GM19468 (cell line): Measurements from ENCODE around the gene HOXD9.

ENCODE experiments used
- ATAC-seq: cut with Tn5 transposase; IDR thresholded peaks from one replicate; pipeline ENCODE4 v1.9.1; 2021; ENCODE audit warnings: mild to moderate bottlenecking, moderate library complexity, moderate number of reproducible peaks; ENCODE audit not compliant: unreplicated experiment; ENCODE audit errors: extremely low read depth

Gene HOXD9

GRCh38 chr2:176122683-176123410 lies at the start of gene HOXD9:
HOXD9 (plus strand) TSS chr2:176122719; CDS start chr2:176122769, 50 bp downstream.
- ATAC-seq, result no peak

- no peak for ATAC-seq
Measured at GRCh38 chr2:176072951-176073904, 49.3 kb upstream of the HOXD9 start.

- no peak for ATAC-seq
Measured at GRCh38 chr2:176074919-176075425, 47.5 kb upstream of the HOXD9 start.

DNA sequence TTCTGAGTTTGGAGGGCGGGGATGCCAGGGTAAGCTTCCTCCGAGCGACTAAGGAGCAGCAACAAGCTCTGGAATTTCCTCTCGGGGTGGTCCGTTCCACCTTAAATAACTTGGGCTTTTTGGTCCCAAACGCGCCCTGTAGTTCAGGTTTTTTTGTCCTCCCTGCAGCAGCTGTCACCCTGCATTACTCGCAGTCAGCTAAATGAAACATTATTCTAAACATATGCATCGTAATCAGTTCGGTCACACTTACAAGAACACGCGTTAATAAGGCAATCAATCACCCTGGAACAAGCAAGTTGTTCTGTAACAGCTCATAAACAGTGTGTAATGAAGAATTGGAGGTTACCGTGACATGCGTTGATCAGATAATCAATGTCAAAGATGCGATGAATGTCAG lies 47.0 kb upstream of the HOXD9 start:
- ATAC-seq, result no peak

DNA sequence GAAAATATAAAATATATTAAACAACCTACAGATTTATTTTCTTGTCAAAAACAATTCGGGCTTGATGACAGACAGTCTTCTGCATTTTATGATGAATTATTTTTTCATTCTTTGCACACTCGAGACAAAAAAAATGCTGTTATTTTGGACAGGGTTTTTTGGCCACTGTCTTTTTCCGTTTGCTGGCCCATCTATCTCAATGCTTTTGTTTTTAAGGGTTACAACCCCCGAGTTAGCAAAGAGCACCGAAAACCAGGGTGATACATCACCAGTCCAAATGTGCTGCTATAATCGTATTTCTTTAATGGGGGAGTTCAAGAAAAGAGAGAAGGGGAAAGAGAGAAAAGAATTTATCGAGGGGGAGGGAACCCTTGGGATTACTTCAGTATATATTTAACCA lies 46.5 kb upstream of the HOXD9 start:
- ATAC-seq, result no peak

DNA sequence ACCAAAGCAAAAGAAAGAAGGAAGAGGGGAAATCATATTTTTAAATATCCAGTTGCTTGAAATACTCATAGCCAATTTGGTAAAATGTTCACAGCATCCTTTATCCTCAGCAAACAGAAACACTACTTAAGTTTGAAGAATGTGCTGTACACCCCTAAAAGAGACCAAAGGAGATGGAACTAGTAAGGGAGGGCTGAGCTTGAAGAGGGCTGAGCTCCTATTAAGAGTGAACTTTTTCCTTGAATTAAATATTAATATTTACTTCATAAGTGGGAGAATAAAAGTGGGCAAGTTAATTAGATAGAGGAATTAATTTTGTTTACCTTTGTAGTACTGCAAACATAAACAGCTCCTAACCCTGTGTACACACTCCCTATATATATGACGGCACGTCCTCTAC lies 45.7 kb upstream of the HOXD9 start:
- no peak for ATAC-seq

DNA sequence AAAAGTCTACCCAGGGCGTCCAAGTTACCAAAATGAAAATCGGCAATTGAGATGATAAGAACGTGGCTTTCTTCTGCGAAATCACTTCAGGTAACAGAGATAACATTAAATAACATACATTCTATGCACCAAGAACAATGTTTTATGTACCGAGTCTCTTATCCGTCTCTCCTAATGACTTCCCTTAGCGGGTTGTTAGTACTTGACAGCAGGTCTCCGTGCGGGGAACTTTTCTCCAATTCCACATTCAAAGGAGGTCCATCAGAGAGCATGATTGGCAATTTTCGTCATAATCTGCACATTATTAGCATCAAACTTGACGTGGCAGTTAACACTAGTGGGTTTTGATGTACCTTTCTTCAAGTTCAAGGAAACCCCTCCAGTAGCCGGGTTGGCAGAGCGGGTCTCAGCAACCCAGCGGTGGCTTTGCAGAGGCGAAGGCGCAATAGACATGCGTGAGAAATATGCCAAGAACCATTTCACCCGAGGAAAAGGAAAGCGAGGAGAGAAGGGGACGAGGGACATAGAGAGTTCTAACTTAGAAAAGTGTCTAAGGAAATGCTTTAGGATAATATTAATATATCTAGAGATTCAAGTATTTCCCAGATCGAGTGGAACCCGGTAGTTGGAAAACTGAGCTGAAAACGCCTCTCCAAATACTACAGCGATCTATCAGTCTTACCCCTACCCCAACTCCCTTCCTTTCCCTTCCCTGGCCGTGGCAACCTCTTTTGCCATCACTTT lies 43.8 kb upstream of the HOXD9 start:
- ATAC-seq, result no peak

DNA sequence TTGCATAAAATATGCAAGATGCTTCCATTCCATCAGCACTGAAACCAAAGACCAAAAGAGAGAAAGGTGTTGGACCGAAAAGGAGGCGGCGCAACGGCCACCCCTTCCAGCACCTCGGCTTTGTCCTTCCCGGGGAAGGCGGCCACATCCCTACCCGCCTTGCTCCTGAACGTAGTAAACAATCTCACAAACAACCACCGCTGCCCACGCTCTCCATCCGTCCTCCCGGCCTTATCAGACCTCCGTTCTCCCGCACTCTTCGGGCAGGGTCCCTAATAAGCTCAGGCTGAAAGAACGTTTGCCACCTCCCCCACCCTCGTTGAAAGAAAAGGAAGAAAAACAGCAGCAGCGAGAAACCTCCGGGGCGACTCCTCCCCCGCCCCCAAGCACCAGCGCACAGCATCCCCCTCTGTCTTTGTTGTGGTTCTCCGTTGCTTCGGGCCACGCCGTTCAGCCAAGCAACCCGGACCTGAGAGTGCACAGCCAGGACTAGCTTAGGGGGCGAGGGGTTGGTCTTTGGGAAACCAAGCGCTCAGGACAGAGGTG lies 43.2 kb upstream of the HOXD9 start:
- no peak for ATAC-seq

DNA sequence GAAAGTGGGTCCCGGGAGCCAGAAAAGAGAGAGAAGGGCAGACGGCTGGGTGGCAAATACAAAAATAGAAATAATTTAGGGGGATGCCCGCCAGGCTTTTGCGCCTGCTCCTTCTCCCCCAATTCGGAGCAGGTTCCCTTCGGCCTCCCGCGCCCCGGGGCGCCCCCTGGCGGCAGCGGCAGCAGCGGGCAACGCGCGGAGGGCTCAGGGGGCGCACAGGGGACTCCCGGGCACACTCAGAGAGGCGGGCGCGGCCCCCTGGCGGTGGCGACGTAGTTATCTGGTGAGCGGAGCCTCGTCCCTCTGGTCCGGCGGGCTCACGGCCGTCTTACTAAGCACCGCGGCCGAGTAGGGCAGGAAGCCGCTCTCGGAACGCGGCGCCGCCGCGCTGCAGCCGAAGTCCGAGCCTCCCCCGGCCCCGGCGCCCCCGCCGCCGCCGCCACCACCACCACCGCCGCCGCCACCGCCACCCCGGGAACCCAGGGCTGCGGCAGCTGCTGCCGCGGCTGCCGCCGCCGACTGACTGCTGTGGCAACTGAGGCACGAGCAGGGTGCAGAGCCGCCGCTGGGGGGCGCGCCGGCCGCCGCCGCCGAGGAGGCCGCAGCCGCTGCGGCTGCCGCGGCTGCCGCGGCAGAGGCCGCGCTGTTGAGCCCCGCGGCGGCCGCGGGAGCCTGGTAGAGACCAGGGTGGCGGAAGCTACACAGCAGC lies 42.5 kb upstream of the HOXD9 start:
- no peak for ATAC-seq

DNA sequence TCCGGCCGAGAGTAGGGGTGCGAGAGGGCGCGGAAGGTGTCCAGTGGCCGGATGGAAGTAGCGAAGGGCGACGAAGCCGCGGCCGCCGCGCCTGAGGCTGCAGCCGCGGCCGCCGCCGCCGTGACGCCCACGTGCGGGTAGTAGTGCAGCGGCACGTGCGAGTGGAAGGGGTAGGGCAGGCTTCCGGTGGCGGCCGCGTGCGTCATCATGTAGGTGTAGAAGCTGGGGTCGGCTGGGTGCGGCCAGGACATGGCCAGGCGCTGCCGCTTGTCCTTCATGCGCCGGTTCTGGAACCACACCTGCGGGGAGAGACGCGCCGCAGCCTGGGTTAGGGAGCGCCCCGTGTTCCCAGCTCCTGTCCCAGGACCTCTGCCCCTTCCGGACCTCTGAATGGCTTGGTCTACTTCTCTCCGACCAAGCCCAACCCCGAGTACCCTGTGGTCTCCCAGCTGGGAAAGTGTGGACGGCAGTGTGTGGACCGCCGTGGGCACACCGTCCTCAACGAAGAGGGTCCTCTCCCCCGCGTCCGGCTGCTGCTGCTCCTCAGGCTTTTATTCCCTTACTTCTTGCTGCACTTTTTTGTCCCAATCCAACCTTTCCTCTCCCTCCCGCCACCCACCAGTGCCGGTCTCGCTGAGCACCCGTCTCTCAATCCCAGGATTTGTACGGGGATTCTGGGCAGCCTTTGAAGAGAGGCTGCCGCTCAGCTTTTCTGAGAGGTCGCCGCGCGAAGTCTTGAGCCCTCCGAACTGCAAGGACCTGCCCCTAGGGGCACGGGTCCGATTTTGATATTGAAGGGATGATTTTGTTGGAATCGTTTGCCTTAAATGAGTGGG lies 41.8 kb upstream of the HOXD9 start:
- no peak for ATAC-seq

DNA sequence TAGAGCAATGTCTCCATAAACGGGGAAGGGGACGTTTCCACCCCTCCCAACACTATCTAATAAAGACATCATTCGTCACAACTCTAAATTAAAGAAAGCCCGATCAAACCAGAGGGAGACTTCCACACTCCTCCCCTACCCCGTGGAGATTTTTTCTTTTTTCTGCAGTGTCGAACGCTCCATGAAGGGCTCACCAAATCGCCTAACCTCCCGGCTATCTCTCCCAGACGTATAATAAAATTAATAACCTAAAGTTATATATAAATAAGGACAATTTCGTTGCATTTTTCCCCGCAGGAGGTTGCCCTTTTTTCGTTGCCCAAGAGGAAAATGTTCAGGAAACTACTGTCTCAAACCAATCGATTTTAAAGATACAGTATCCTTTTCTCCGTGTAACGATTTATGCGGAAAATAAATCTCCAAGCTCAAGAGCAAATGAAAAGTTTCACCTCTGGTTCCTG lies 41.1 kb upstream of the HOXD9 start:
- no peak for ATAC-seq

GRCh38 chr2:176081837-176082524 lies 40.5 kb upstream of the HOXD9 start:
- ATAC-seq, result no peak

DNA sequence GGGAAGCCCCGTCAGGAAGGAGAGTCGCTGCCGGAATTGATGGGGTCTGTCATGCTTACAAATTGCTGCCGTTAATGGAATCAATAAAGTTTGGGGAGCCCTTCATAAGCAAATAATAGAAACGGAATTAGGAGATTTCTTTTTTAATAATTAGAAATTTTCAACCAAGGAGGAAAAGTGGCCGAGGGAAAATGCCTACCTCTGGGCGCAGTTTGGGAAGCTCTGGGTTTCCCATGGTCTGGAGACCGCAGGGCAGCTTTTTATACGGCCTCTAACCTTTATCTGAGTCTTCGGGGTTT lies 40.0 kb upstream of the HOXD9 start:
- no peak for ATAC-seq

DNA sequence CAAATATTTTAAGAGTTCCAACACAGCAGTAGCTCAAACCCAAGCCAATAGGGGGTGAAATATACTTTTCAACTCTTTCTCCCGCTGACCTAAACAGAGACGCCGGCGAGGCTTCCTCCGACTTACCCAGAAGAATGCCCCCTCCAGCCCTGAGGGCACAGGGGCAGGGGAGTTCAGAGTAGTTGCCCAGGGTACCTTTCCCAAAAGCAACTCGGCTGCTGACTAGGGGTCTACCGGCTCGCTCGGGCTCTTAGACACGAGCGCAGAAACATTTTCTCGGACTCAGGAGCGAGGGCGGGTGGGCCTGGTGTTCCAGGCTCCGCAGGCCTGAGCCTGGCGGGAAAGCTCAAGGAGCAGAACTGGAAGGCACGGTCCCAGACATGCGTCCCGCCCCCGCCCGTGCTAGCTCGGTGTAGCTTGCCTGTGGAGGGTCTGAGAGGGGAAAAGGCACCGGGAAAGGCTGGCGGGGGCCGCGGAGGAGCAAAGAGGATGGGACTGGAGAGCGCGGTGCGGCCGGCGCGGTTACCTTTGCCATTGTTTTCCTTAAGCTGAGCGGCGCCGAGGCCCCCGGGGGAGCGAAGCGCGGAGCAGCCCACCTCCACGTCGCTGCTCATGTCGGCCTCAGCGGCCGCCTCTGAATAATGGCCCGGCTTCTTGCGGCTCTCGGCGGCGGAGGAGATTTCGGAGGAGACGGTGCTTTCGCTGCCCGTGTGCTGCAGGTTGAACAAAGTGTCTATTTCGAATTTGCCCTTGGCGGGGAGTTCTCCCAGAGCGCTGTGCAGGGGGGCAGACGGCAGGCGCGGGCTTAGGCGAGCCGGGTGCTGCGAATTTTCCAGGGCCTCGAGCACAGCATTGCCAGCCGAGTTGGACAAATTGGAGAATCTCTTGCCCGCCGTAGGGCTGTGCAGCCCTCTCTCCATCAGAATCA lies 39.4 kb upstream of the HOXD9 start:
- ATAC-seq, result no peak

DNA sequence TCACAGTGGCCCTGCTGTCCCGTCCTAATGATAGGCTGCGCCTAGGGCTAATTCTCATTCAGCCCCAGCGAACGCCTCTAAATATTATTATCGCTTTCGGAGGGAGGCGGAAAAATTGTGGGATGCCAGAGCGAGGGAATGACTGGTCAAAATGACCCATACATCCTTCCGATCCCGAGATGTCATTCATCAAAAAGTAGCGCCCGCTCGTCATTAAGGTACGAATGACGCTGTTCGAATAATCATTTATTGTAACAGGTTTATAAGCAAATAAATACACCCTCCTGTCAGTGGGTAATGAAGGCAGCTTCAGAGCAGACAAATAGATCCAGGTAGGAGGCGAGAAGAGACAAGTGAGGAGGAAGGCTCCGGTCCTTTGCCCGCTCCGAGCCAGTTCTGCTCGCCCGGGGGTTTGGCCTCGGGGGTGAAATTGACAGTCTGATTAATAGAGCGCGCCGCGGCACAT lies 38.7 kb upstream of the HOXD9 start, which contains the start of gene EVX2:
TSS of gene EVX2 (minus strand) at position 167 of the 466 bp plus-strand sequence. CDS start 186 bp downstream, outside the sequence.
- no peak for ATAC-seq

DNA sequence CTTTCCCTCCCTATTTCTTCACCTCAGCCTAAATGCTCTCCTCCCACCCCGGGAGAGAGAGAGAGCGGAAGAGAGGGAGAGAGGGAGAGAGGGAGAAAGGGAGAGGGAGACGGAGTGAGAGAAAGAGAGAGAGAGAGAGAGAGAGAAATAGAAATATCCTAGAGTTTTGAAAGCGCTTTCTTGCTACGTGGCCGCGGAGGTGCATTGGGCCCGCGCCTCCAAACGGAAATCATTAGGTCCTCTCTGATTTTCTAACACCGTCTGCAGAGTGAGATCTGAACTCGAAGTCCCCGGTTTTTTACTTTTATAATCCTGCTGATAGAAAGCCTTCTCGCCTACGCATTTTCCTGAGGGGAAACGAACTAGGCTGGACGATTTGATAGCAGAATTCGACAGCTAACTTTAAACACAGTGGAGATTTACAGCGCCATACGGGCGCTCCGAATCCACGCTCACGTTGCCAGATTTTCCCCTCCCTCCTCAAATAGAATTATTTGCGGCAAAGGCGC lies 37.9 kb upstream of the HOXD9 start:
- no peak for ATAC-seq
